Ishikawa (cell line): ENCODE measurements around the gene RSAD2.

Experiments used
- CEBPB ChIP-seq: IDR thresholded peaks from 2 replicates; pipeline ENCODE4 v1.6.1; 2012
- CREB1 ChIP-seq: IDR thresholded peaks from 2 replicates; pipeline ENCODE4 v1.6.1; 2012; ENCODE audit warnings: low read depth
- EGR1 ChIP-seq: IDR thresholded peaks from 2 replicates; pipeline ENCODE4 v1.6.1; 2012
- EP300 ChIP-seq: IDR thresholded peaks from 2 replicates; pipeline ENCODE4 v1.6.1; 2012; ENCODE audit warnings: borderline replicate concordance
- FOXM1 ChIP-seq: IDR thresholded peaks from 2 replicates; pipeline ENCODE4 v1.6.1; 2012; ENCODE audit warnings: low read depth, borderline replicate concordance
- MAX ChIP-seq: IDR thresholded peaks from 2 replicates; pipeline ENCODE4 v1.6.1; 2012
- NFIC ChIP-seq: IDR thresholded peaks from 2 replicates; pipeline ENCODE4 v1.6.1; 2012
- RAD21 ChIP-seq: IDR thresholded peaks from 2 replicates; pipeline ENCODE4 v1.6.1; 2012; ENCODE audit warnings: low read depth
- REST ChIP-seq: IDR thresholded peaks from 2 replicates; pipeline ENCODE4 v1.6.1; 2012; ENCODE audit warnings: low read depth, mild to moderate bottlenecking
- TAF1 ChIP-seq: IDR thresholded peaks from 2 replicates; pipeline ENCODE4 v1.6.1; 2012; ENCODE audit warnings: low read depth, mild to moderate bottlenecking
- TCF12 ChIP-seq: IDR thresholded peaks from 2 replicates; pipeline ENCODE4 v1.6.1; 2012; ENCODE audit warnings: low read depth
- TEAD4 ChIP-seq: IDR thresholded peaks from 2 replicates; pipeline ENCODE4 v1.6.1; 2012
- USF1 ChIP-seq: IDR thresholded peaks from 2 replicates; pipeline ENCODE4 v1.6.1; 2012
- YY1 ChIP-seq: IDR thresholded peaks from 2 replicates; pipeline ENCODE4 v1.6.1; 2012; ENCODE audit warnings: low read depth

GRCh38 chr2:6893876-6894482 lies 16.4 kb downstream of the RSAD2 start:
- no peak for TF ChIP-seq NFIC
- TF ChIP-seq EP300: no peak
- TF ChIP-seq FOXM1: no peak
- TF ChIP-seq YY1: no peak
- TF ChIP-seq TEAD4: no peak
- TF ChIP-seq MAX: no peak
- no peak for TF ChIP-seq TAF1
- TF ChIP-seq EGR1: no peak
- TF ChIP-seq REST: no peak
- TF ChIP-seq CEBPB: no peak
- no peak for TF ChIP-seq RAD21
- TF ChIP-seq CREB1: no peak
- no peak for TF ChIP-seq TCF12
- TF ChIP-seq USF1: no peak
